ENCODE results near the gene TRAPPC6A. TPM values are rescaled to one million over a fixed set of nuclear protein-coding genes. Genes with fewer than 3 reads are reported as not detected.

TRAPPC6A gene
- total RNA-seq, 1 donor from 2014 or later = 29.4 TPM

GRCh38 chr19:45186509-45187334 is 8.7 kb upstream of the TRAPPC6A start:
- no peak overlapping the region for H3K4me3 Mint-ChIP-seq (ENCODE audit: unreplicated experiment)
- no peaks in the 10 kb centered on the region for H3K27me3 Mint-ChIP-seq (ENCODE audit: unreplicated experiment)
- peaks cover 13% of the 10 kb centered on the region for H3K4me1 Mint-ChIP-seq (ENCODE audit: unreplicated experiment)
- H3K36me3 Mint-ChIP-seq (ENCODE audit: unreplicated experiment) = peaks cover 14% of the 10 kb centered on the region
- H3K9me3 Mint-ChIP-seq (ENCODE audit: unreplicated experiment) = peaks cover 5% of the 10 kb centered on the region
- DNase-seq (ENCODE audit: extremely low spot score, unreplicated experiment) = no peak
- H3K27ac Mint-ChIP-seq (ENCODE audit: unreplicated experiment) = peak overlapping the region; percentile 74
- TF ChIP-seq CTCF (IDR thresholded peaks at IDR 0.05) = no peak

GRCh38 chr19:45184115-45184514 is 6.1 kb upstream of the TRAPPC6A start:
- no peak for TF ChIP-seq CTCF (IDR thresholded peaks at IDR 0.05)
- no peaks in the 10 kb centered on the region for H3K9me3 Mint-ChIP-seq (ENCODE audit: unreplicated experiment)
- no peak overlapping the region for H3K4me3 Mint-ChIP-seq (ENCODE audit: unreplicated experiment)
- no peaks in the 10 kb centered on the region for H3K27me3 Mint-ChIP-seq (ENCODE audit: unreplicated experiment)
- no peak overlapping the region for H3K27ac Mint-ChIP-seq (ENCODE audit: unreplicated experiment)
- no peak for DNase-seq (ENCODE audit: extremely low spot score, unreplicated experiment)
- peaks cover 32% of the 10 kb centered on the region for H3K4me1 Mint-ChIP-seq (ENCODE audit: unreplicated experiment)
- peaks cover 4% of the 10 kb centered on the region for H3K36me3 Mint-ChIP-seq (ENCODE audit: unreplicated experiment)

GRCh38 chr19:45182758-45183157 is 4.7 kb upstream of the TRAPPC6A start:
- peak overlapping the region; percentile 40 for H3K27ac Mint-ChIP-seq (ENCODE audit: unreplicated experiment)
- TF ChIP-seq CTCF (IDR thresholded peaks at IDR 0.05) = no peak
- H3K4me1 Mint-ChIP-seq (ENCODE audit: unreplicated experiment) = peaks cover 35% of the 10 kb centered on the region
- no peaks in the 10 kb centered on the region for H3K27me3 Mint-ChIP-seq (ENCODE audit: unreplicated experiment)
- no peak for DNase-seq (ENCODE audit: extremely low spot score, unreplicated experiment)
- H3K9me3 Mint-ChIP-seq (ENCODE audit: unreplicated experiment) = no peaks in the 10 kb centered on the region
- H3K4me3 Mint-ChIP-seq (ENCODE audit: unreplicated experiment) = no peak overlapping the region
- peaks cover 4% of the 10 kb centered on the region for H3K36me3 Mint-ChIP-seq (ENCODE audit: unreplicated experiment)

GRCh38 chr19:45180936-45181335 is 2.9 kb upstream of the TRAPPC6A start:
- no peaks in the 10 kb centered on the region for H3K27me3 Mint-ChIP-seq (ENCODE audit: unreplicated experiment)
- peaks cover 30% of the 10 kb centered on the region for H3K4me1 Mint-ChIP-seq (ENCODE audit: unreplicated experiment)
- peak overlapping the region; percentile 73 for H3K4me3 Mint-ChIP-seq (ENCODE audit: unreplicated experiment)
- no peaks in the 10 kb centered on the region for H3K9me3 Mint-ChIP-seq (ENCODE audit: unreplicated experiment)
- H3K36me3 Mint-ChIP-seq (ENCODE audit: unreplicated experiment) = peaks cover 4% of the 10 kb centered on the region
- TF ChIP-seq CTCF (IDR thresholded peaks at IDR 0.05) = no peak
- no peak for DNase-seq (ENCODE audit: extremely low spot score, unreplicated experiment)
- H3K27ac Mint-ChIP-seq (ENCODE audit: unreplicated experiment) = no peak overlapping the region

- Mint-ChIP-seq H3K36me3 (ENCODE audit: unreplicated experiment) (peaks cover 4% of the 10 kb centered on the region), H3K27ac (ENCODE audit: unreplicated experiment) (peak overlapping the region; percentile 66), H3K9me3 (ENCODE audit: unreplicated experiment) (no peaks in the 10 kb centered on the region), H3K27me3 (ENCODE audit: unreplicated experiment) (no peaks in the 10 kb centered on the region), H3K4me1 (ENCODE audit: unreplicated experiment) (peaks cover 29% of the 10 kb centered on the region), H3K4me3 (ENCODE audit: unreplicated experiment) (peak overlapping the region; percentile 73)
- DNase-seq (ENCODE audit: extremely low spot score, unreplicated experiment) = no peak
- no peak for TF ChIP-seq CTCF (IDR thresholded peaks at IDR 0.05)
Measured at GRCh38 chr19:45179892-45180370, 1.9 kb upstream of the TRAPPC6A start.
